Liver (tissue), 9 donors: ENCODE results near the gene PITX2. TPM values are rescaled to one million over a fixed set of nuclear protein-coding genes. Genes with fewer than 3 reads are reported as not detected.

Experiments used
- DNase-seq: peaks from one replicate; pipeline ENCODE4 v3.0.0-alpha.2; 2017; ENCODE audit warnings: low spot score
- H3K27ac ChIP-seq, 2 donors: one replicate each; pipeline ENCODE4 v1.7.0; 2013; ENCODE audit warnings: inconsistent platforms in 2 of 2, low read length in 2 of 2, control low read depth in 1 of 2, low read depth in 1 of 2, mild to moderate bottlenecking in 1 of 2
- H3K27me3 ChIP-seq, 4 donors: one replicate each; pipeline versions ENCODE4 v1.6.1 to v1.7.0; 2013; ENCODE audit warnings: low read length in 3 of 4, inconsistent platforms in 1 of 4, mild to moderate bottlenecking in 1 of 4, moderate library complexity in 1 of 4; ENCODE audit not compliant: control insufficient read depth in 4 of 4, insufficient read depth in 4 of 4
- H3K36me3 ChIP-seq, 4 donors: one replicate each; pipeline versions ENCODE4 v1.6.1 to v1.7.0; 2013; ENCODE audit warnings: low read length in 3 of 4, mild to moderate bottlenecking in 3 of 4, low read depth in 1 of 4, moderate library complexity in 1 of 4; ENCODE audit not compliant: control insufficient read depth in 4 of 4, insufficient read depth in 3 of 4
- H3K4me1 ChIP-seq, 4 donors: one replicate each; pipeline versions ENCODE4 v1.6.1 to v1.7.0; 2013; ENCODE audit warnings: low read length in 3 of 4, mild to moderate bottlenecking in 3 of 4, moderate library complexity in 1 of 4; ENCODE audit not compliant: control insufficient read depth in 4 of 4, insufficient read depth in 4 of 4
- H3K4me3 ChIP-seq, 3 donors: one replicate each; pipeline versions ENCODE4 v1.6.1 to v1.7.0; 2013; ENCODE audit warnings: low read length in 3 of 3, control low read depth in 1 of 3, low read depth in 1 of 3, mild to moderate bottlenecking in 1 of 3
- H3K9ac ChIP-seq, 2 donors: one replicate each; pipeline ENCODE4 v1.7.0; 2013; ENCODE audit warnings: low read length in 2 of 2, mild to moderate bottlenecking in 2 of 2, moderate library complexity in 2 of 2, control low read depth in 1 of 2, low read depth in 1 of 2
- H3K9me3 ChIP-seq, 4 donors: one replicate each; pipeline versions ENCODE4 v1.6.1 to v1.7.0; 2013; ENCODE audit warnings: low read length in 3 of 4; ENCODE audit not compliant: control insufficient read depth in 4 of 4
- ATF3 ChIP-seq: IDR thresholded peaks from 2 replicates; pipeline ENCODE4 v1.6.1; 2016; ENCODE audit warnings: antibody characterized with exemption
- EGR1 ChIP-seq, 2 donors: IDR thresholded peaks; 2 replicates each; pipeline ENCODE4 v1.6.1; 2016 to 2018; ENCODE audit warnings: antibody characterized with exemption in 2 of 2, low read depth in 2 of 2
- FOXA1 ChIP-seq: IDR thresholded peaks from 2 replicates; pipeline ENCODE4 v1.6.1; 2016; ENCODE audit warnings: antibody characterized with exemption
- FOXA2 ChIP-seq: IDR thresholded peaks from 2 replicates; pipeline ENCODE4 v1.6.1; 2016; ENCODE audit warnings: antibody characterized with exemption
- GABPA ChIP-seq, 2 donors: IDR thresholded peaks in 1 of 2; conservative IDR thresholded peaks in 1 of 2; 2 replicates each; pipeline ENCODE4 v1.6.1; 2016; ENCODE audit warnings: antibody characterized with exemption in 2 of 2, mild to moderate bottlenecking in 1 of 2, moderate library complexity in 1 of 2
- HNF4A ChIP-seq, 2 donors: conservative IDR thresholded peaks; 2 replicates each; pipeline ENCODE4 v1.6.1; 2016; ENCODE audit warnings: antibody characterized with exemption in 2 of 2, mild to moderate bottlenecking in 2 of 2
- JUND ChIP-seq, 2 donors: IDR thresholded peaks; 2 replicates each; pipeline ENCODE4 v1.6.1; 2016; ENCODE audit warnings: antibody characterized with exemption in 2 of 2
- RAD21 ChIP-seq, 2 donors: IDR thresholded peaks; 2 replicates each; pipeline ENCODE4 v1.6.1; 2016; ENCODE audit warnings: antibody characterized with exemption in 2 of 2, mild to moderate bottlenecking in 2 of 2
- REST ChIP-seq: IDR thresholded peaks from 2 replicates; pipeline ENCODE4 v1.6.1; 2016; ENCODE audit warnings: antibody characterized with exemption, mild to moderate bottlenecking
- RXRA ChIP-seq, 2 donors: IDR thresholded peaks; 2 replicates each; pipeline ENCODE4 v1.6.1; 2017 to 2018; ENCODE audit warnings: antibody characterized with exemption in 2 of 2, mild to moderate bottlenecking in 1 of 2
- TAF1 ChIP-seq: conservative IDR thresholded peaks from 2 replicates; pipeline ENCODE4 v1.6.1; 2016; ENCODE audit warnings: antibody characterized with exemption, mild to moderate bottlenecking
- ZBTB33 ChIP-seq: IDR thresholded peaks from 2 replicates; pipeline ENCODE4 v1.6.1; 2016; ENCODE audit warnings: antibody characterized with exemption
- WGBS: extraction: QIAGEN DNeasy Blood & Tissue Kit; methylation state at CpG from one replicate; pipeline ENCODE4 v1.1.7; 2013; 5-methylcytosine and 5-hydroxymethylcytosine counted together
- polyA plus RNA-seq, 2 donors: library from polyadenylated mRNA; stranded (reverse) in 1 of 2; unstranded in 1 of 2; fragments of 200-250 nt in 1 of 2; fragments of >200 nt in 1 of 2; fragmentation: Nextera tagmentation in 1 of 2; extraction: Ambion mirVana in 1 of 2; gene quantifications; one replicate each; pipeline versions ENCODE4 v1.2.1 to v1.2.3, GENCODE V29; 2013 to 2015
- total RNA-seq, 2 donors: library from RNA; depleted of rRNA; stranded (reverse); fragments of >200 nt; gene quantifications; one replicate each; pipeline ENCODE4 v1.2.3, GENCODE V29; 2014
- TF ChIP-seq, protein P1 (sequence below): fragments of 150-350 bp; IDR thresholded peaks from 2 replicates; pipeline ENCODE4 v1.5.1; 2017; ENCODE audit warnings: improper control_type of control experiment, low read depth, low read length; ENCODE audit not compliant: missing input control
- TF ChIP-seq, protein P2 (sequence below): IDR thresholded peaks from 2 replicates; pipeline ENCODE4 v1.6.1; 2016; ENCODE audit warnings: antibody characterized with exemption
- donor health status: healthy.
- donor health status: healthy.
- donor health status: healthy.
- donor health status: healthy.
- donor health status: healthy.

The PITX2 gene
- total and polyA plus RNA-seq, 4 donors: 0.06 TPM; not detected in 3

DNA sequence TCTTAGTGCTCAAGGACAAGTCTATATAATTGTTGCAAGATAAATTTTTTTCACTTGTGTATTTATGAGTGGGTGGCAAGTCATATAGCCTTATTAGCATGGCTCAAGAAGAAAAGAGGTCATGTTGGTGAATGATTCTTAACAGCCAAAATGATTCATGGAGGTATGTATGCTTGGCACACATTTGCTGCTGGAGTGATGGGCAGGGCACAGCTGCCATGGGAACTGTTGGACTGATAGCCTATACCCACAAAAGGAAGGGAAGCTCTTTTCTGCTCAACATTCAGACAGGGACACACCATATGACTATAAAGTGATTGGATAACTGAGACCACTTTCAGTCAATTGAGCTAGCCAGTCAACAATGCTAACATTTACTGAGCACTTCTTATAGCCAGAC, 46.8 kb upstream of the PITX2 start:
- no peak overlapping the region for H3K4me3 ChIP-seq
- H3K27ac ChIP-seq: no peak overlapping the region
- peaks cover 0 to 2% (median 0%) of the 10 kb centered on the region in 4 donors for H3K27me3 ChIP-seq
- DNase-seq: no peak
- H3K9ac ChIP-seq: no peak overlapping the region
- no peaks in the 10 kb centered on the region for H3K9me3 ChIP-seq
- no peaks in the 10 kb centered on the region for H3K4me1 ChIP-seq
- TF ChIP-seq FOXA2: no peak
- TF ChIP-seq, protein P1, sequence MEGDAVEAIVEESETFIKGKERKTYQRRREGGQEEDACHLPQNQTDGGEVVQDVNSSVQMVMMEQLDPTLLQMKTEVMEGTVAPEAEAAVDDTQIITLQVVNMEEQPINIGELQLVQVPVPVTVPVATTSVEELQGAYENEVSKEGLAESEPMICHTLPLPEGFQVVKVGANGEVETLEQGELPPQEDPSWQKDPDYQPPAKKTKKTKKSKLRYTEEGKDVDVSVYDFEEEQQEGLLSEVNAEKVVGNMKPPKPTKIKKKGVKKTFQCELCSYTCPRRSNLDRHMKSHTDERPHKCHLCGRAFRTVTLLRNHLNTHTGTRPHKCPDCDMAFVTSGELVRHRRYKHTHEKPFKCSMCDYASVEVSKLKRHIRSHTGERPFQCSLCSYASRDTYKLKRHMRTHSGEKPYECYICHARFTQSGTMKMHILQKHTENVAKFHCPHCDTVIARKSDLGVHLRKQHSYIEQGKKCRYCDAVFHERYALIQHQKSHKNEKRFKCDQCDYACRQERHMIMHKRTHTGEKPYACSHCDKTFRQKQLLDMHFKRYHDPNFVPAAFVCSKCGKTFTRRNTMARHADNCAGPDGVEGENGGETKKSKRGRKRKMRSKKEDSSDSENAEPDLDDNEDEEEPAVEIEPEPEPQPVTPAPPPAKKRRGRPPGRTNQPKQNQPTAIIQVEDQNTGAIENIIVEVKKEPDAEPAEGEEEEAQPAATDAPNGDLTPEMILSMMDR: no peak
- no peak for TF ChIP-seq GABPA (IDR thresholded peaks at IDR 0.05 in 1 of 2, conservative IDR thresholded peaks at IDR 0.05 in 1 of 2)
- no peak for TF ChIP-seq RAD21 (IDR thresholded peaks at IDR 0.05)
- no peak for TF ChIP-seq ATF3
- TF ChIP-seq, protein P2, sequence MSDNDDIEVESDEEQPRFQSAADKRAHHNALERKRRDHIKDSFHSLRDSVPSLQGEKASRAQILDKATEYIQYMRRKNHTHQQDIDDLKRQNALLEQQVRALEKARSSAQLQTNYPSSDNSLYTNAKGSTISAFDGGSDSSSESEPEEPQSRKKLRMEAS: no peak
- no peak for TF ChIP-seq RXRA (IDR thresholded peaks at IDR 0.05)
- no peak for TF ChIP-seq JUND (IDR thresholded peaks at IDR 0.05)
- H3K36me3 ChIP-seq: no peaks in the 10 kb centered on the region

DNA sequence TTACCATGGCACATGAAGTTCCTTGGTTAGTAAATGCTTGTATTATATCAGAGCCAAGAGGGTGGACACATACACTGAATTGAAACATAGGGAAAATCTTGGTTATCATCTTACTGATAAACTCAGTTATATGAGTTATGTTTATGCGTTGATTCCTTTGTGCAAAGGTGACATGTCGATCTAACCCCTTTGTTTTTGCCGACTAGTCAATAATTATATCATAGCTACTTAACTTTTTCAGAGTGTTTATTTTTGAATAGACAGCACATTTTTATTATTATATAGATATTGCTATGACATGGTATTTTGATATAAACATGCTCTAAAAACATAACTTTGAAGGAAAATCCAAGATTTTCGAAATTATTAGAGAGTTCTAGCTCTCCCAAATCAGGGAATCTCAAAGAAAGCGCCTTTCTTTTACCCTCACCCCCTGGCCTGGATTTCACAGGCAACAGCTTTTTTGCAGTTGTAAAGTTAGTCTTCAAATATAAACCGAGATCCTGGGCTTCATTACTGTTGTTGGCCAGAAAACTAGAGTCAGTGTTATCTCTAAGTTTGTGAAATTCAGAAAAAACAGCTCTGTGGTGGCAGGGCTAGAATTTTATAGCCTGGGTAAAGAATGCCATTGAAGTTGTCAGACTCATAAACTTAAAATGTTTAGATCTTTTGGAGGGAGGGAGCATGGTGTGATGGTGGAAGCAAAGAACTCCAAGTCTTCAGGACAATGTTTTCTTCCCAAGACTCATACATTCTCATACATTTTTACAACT, 45.8 kb upstream of the PITX2 start:
- no peak for DNase-seq
- 54% methylated on average over 6 of the region's 6 CpGs for WGBS
- Histone ChIP-seq H3K27me3 (peaks cover 0 to 2% (median 0%) of the 10 kb centered on the region in 4 donors), H3K27ac (no peak overlapping the region), H3K4me1 (no peaks in the 10 kb centered on the region), H3K4me3 (no peak overlapping the region), H3K36me3 (no peaks in the 10 kb centered on the region), H3K9me3 (no peaks in the 10 kb centered on the region), H3K9ac (no peak overlapping the region)
- TF ChIP-seq, protein P1: no peak
- TF ChIP-seq, protein P2: no peak
- TF ChIP-seq FOXA2 (no peak), TAF1 (no peak), REST (no peak), EGR1 (IDR thresholded peaks at IDR 0.05; ENCODE audit: low read depth in 2 of 2) (no peak), RAD21 (IDR thresholded peaks at IDR 0.05) (no peak), HNF4A (conservative IDR thresholded peaks at IDR 0.05) (no peak), ZBTB33 (no peak), ATF3 (no peak), JUND (IDR thresholded peaks at IDR 0.05) (no peak), FOXA1 (no peak)
